Measurements from ENCODE around the gene LHX6. TPM values are rescaled to one million over a fixed set of nuclear protein-coding genes. Genes with fewer than 3 reads are reported as not detected.

LHX6 gene
- total RNA-seq, 1 donor from 2014 or later: 0.32 TPM

DNA sequence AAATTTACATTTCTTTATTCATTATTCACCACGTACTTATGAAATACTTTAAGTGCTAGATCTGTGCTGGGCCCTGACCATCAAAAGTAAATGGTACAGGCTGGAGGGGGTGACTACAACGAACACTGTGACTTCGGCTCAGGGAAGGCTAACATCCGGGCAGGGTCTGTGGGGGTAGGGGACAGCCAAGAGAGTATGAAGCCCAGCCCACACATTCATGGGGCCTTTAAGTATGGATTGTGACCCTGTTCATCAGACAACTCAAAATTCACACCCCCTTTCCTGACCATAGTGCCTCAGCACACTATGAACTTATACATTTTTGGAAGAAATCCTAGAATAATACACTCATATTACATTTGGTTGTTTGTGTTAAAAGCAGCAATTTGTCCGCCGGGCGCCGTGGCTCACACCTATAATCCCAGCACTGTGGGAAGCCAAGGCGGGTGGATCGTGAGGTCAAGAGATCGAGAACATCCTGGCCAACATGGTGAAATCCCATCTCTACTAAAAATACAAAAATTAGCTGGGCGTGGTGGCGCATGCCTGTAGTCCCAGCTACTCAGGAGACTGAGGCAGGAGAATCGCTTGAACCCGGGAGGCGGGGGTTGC lies 35.7 kb downstream of the LHX6 start:
- no peak for DNase-seq (ENCODE audit: low read depth)

DNA sequence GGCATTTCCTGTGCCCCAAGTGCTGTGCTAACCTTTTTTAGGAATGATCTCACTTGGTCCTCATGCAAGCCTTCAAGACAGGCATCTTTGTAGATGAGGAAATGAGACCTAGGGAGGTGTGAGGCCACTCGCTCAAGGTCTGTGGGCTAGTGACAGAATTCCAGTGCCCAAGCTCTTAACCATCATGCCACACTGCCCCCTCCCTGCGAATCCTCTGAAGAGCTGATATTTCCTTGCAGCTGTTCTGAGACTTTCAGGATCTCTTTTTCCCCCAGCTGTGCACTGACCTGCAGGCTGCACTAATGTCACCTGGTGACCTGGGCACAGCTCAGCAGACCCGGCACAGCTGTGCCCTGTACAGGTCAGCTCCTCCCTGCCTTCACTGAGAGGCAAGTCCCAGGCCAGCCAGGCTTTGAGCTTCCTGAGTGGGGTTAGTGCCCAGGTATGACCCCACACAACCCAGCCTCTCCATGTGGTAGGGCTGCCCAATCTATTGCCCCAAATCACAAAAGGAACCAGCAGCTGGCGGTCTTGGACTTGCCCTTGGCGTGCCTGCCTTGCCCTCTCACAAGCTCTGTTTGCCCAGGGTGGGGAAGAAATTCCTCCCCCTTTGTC lies 36.4 kb downstream of the LHX6 start:
- no peak for DNase-seq (ENCODE audit: low read depth)

DNA sequence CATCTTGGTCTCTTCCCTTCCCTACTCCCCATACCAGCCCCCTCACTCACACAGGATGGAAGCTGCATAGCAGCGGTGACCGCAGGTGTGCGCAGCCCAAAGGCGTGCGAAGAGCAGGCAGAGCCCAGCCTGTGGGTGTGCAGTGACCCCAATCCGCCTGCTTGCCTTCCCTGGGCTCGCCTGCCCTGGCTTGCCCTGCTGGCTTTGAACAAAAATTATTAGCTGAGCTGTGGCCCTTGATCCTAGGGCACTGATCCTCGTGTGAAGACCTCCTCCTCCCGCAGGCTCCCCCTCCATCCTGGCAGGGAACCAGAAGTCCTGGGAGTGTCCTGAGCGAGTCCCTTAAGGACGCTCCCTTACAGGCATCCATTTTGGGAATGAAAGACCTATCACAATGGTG lies 37.2 kb downstream of the LHX6 start:
- DNase-seq (ENCODE audit: low read depth): no peak

DNA sequence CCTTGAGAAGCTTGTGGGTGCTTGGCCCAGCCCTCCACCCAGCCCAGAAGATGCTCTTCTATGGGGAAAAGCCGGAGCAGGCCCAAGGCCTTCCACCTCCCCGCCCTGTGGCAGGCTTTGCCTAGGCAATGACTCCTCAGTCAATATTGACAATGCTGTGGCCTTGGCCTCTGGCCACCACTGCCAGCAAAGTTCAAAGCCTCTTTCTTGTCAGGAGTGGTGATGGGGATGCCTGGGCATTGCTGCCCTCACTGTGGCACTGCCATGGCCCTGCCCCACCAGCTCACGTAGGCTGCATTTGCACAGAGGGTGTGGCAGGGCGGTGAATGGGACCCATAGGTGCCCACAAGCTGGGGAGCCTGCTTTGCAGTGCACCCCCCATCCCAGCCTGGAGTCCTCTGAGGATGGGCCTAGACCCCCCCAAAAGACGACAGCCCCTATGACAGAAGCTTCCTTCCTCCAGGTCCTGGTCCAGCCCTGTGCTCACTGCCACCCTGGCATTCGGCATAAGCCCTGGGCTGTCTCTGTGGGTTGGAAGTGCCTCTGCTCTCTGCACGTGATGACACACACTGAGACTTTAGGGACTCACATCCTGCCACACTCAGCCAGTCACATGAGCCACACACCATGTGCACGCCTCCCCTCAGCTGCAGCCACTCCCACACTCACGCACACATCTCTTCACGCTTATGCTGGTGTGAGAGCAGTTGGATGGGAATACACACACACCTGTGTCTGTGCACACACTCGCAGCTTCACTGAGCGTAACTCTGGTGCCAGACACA lies 38.0 kb downstream of the LHX6 start:
- no peak for DNase-seq (ENCODE audit: low read depth)

DNA sequence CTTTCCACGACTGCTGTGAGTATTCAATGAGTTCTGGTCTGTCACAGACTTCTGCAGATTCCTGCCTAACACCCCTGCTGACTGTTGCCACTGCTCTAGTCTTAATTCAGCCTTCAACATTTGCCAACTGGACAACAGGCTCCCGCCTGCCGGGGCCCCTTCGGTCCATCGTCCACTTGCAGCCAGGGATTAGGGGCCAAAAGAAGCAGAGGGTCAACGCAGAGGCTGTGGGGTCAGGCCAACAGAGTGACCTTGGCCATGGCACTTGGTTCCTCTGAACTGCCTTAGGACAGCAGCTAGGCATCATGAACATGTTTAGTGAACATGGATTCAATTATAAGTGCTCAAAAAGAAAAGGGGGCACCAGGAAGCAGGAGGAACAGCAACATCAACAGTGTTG lies 40.4 kb downstream of the LHX6 start:
- no peak for DNase-seq (ENCODE audit: low read depth)

DNA sequence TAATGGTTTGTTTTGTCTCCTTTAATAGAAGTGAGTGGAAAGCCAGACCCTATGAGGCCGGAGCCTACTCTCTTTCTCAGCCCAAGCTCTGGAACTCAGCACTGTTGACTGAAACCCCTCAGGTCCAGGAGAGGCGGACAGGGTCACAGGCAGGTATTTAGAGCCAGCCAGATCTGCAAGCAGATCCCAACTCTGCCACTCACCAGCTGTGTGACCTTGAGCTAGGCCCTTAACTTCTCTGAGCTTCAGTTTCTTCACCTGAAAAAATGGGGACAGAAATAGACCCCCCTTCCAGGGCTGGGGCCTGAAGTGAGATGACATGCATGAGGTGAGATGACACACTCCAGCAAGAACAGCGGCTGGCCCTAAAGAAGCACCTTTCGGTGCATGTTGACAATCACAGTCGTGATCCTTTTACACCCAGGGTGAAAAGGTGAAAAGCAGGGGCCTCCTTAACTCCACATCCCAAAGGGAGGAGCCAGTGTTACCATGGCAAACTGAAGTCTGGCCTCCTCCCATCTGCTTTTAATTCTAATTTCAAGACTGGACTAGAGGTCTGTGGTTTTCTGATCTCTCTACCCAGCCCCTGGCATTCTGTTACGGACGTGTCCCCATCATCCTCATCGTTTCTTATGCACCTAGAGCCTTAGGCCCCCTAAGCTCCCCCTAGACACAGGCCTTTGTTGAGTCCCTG lies 41.8 kb downstream of the LHX6 start:
- DNase-seq (ENCODE audit: low read depth): no peak

DNA sequence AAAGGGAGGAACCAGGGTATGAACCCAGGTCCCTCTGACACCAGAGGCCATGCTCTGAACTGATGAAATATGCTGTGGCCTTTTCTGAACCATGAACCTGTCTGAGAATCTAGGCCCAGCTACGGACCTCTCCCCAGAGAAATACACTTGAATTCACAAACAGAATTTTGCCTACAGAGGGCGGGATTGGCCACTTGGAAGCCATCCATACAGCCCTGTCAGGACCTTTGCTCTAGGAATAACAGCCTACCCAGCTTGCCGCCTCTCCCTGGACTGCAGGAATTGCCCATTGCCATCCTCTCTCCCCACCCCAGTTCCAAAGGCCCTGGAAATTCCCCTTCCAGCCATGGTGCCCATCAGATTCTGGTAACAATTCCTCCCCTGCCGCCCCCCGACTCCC lies 42.5 kb downstream of the LHX6 start:
- DNase-seq (ENCODE audit: low read depth): no peak

DNA sequence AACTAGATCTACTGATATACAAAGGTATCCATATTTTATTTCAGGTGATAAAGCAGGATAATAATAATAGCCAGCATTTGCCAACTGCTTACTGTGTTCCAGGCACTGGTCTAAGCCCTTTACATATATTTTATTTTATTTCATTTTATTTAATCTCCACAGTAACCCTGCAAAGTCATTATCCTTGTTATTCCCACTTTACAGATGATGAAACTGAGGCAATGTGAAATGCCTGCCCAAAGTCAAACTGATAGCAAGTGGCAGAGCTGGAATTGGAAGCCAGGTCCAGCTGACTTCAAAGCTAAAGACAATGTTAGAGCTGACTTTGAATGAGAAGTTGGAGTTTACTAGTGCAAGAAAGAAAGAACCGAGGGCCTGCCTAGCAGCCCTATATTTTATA lies 44.2 kb downstream of the LHX6 start:
- no peak for DNase-seq (ENCODE audit: low read depth)

DNA sequence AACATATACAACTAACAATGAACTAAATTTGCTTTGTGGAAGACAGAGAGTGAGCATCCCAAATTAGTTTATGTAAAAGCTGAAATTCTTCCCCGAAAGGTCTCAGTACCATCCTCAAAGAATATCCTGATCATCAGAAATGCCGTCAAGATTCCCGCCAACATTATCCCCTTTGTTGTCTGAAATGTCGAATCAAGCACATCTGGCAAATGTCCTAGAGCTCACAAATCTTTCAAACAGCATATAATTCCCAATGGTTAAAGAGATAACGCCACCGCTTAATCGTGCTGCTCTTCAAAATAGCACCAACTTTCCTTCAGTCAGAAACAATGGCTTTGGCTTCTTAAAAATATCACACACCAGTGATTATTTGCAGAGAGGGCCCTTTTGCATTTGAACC lies 45.3 kb downstream of the LHX6 start:
- DNase-seq (ENCODE audit: low read depth): no peak

DNA sequence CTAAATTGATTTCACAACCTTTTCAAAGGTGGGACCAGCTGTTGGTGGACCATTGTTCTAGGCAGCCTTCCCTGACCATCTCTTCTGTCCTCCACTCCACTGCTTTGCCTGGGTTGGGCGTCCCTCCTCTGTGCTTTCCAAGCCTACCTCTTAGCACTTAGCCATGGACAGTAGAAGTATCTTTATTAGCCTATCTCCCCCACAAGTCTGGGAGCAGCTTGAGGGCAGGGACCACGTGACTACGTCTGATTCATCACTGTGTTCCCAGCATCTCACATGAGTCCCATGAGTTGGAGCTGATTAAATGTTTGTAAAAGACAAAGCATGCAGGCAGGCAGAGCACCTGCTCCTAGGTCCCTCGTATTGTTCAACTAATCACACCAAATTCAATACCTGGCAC lies 48.1 kb downstream of the LHX6 start:
- peak; percentile 72 for DNase-seq (ENCODE audit: low read depth)

DNA sequence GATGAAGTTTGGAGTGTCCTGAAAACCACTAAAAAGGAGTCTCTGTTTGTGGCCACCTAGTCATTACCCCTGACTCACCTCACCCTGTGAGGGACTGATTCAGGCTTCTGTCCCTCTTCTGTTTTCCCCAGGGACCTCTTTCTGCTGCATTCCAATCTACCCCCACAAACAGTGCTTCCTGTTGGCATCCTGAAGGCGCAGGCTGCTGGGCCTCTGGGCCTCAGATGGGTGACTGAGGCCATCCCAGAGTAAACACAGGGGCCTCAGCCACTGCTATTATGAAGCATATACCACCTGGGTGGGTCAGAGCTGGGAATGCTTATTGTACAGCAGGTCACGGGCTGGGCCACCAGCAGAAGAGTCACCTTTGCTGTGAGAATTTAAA lies 49.1 kb downstream of the LHX6 start:
- DNase-seq (ENCODE audit: low read depth): no peak

DNA sequence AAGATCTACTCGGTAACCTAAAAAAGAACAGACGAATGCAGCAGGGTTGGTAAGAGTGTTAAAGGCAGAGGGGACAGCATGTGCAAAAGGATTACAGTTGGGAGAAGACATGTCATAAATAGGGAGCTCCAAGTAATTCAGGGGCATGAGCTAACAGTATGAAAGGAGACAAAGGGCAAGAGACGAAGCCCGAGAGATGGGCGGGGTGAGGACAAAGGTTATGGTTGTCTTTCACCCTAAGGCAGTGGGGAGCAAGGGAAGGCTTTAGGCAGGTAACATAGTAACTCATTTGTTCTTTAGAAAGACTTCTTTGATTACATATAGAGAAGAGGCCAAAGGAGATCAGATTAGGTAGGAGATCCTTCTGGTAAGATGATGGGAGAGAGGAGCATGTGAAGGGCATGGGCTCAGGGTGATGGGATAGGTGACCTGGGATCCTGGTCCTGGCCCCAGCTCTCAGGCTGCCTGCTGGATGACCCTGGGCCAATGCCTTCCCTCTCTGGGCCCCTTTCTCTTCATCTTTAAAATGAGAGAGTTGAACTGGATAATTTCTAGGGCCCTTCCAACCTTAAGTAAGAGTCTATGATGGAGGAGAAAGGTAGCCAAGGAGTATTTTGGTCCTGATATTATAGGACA lies 49.6 kb downstream of the LHX6 start:
- DNase-seq (ENCODE audit: low read depth): no peak

DNA sequence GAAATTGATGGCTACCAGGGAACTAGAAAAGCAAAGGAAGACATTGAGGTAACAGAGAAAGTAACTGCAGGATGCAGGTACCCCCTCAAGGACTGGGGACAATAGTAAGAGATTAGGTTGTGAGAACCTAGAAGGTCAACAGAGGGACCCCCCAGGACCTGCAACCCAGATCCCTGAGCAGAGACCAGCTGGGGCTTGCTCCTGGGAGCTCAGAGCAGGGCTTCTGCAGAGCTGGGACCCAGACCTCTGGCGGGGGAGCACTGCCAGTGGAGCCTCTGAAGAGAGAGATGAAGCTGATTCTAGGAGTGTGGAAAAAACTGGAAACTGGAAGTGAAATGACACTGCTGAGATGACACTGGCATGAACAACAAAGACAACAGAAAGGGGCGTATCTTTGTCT lies 51.8 kb downstream of the LHX6 start:
- no peak for DNase-seq (ENCODE audit: low read depth)

DNA sequence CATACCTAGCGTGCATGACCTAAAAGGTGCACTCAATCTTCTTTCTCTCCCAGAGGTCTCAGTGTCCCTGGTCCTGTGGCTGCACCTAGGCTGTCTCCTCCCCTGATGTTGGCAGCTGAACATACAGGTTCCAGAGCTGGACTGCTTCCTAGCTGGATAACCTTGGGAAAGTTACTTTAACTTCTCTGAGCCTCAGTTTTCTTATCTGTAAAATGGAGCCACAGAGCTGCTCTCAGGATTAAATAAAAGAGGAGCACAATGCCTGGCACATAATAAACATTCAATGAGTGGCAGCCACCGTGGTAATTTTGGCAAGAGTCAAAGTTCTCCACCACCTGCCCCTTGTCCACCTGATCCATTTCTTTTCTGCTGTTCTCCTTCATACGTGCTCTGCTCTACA lies 55.1 kb downstream of the LHX6 start:
- DNase-seq (ENCODE audit: low read depth): no peak

DNA sequence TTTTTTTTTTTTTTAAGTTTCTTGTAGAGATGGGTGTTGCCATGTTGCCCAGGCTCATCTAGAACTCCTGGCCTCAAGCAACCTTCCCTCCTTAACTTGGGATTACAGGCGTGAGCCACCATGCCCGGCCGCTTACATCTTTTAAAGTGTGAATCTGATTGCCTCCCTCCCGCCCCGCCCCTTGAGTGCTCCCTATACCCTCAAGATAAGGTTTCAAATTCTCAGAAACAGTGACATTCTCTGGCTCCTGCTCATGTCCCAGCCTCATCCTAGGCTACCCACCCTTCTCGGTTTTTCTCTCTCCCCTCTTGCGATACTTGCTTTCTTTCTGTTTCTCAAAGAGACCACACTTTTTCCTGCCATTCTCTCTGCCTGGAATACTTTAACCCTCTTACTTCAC lies 56.6 kb downstream of the LHX6 start:
- no peak for DNase-seq (ENCODE audit: low read depth)

DNA sequence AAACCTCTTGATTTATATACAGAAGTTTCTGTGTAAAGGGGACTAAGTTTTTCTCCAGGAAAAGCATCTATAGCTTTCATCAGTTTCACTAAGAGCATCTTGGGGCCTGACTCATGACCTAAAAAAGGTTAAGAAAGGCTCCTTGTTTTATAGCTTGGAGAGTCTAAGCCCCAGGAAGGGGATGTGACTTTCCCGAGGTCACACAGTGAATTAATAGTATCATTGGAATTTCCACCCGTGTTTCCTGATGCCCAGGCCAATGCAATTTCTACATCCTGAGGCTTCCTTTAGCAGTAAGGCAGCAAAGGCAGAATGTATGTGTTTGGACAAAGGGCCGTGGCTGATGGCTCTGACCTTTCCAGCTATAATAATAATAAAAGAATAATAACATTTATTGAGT lies 60.4 kb downstream of the LHX6 start:
- DNase-seq (ENCODE audit: low read depth): no peak

DNA sequence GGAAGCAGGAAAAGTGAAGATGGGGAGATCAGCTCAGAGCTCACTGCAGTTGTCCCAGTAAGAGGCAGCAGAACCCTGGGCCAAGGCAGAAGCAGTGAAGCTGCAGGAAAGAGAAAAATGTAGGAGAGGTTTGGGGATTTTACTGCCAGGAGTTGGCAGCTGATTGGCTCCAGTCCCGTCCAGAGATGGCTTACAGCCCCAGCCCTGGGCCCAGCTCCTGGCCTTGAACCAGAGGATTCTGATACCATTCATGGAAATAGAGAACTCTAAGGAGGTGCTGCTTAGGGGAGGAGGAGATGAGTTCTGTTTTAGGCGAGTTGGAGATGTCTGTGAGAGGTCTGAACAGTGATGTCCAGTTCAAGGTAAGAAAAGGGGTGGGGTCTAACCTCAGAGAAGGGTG lies 64.5 kb downstream of the LHX6 start:
- no peak for DNase-seq (ENCODE audit: low read depth)

DNA sequence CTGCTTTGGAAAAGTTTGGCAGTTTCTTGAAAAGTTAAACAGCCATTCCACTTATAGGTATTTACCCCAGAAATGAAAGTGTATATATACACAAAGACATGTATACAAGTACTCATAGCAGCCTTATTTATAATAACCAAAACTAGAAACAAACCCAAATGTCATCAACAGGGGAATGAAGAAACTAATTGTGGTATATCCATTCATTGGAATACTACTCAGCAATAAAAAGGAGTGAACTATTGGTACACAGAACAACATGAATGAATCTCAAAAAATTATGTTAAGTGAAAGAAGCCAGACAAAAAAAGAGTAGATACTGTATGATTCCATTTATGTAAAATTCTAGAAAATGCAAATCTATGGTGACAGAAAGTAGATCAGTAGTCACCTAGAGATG lies 66.3 kb downstream of the LHX6 start:
- DNase-seq (ENCODE audit: low read depth): no peak

DNA sequence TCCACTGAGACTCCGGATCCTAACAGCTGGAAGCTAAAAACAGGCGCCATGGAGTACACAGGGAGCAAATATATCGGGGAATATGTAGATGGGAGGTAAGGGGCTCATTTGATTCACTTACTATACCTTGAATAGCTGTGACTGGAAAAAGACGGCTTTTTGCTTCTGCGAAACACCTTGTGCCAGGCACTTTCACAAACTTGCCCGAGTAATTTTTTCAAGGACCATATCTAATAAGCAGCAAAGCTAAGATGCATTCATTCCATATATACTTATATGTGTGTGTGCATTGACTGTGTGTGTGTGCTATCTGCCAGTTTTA lies 68.9 kb downstream of the LHX6 start:
- no peak for DNase-seq (ENCODE audit: low read depth)

DNA sequence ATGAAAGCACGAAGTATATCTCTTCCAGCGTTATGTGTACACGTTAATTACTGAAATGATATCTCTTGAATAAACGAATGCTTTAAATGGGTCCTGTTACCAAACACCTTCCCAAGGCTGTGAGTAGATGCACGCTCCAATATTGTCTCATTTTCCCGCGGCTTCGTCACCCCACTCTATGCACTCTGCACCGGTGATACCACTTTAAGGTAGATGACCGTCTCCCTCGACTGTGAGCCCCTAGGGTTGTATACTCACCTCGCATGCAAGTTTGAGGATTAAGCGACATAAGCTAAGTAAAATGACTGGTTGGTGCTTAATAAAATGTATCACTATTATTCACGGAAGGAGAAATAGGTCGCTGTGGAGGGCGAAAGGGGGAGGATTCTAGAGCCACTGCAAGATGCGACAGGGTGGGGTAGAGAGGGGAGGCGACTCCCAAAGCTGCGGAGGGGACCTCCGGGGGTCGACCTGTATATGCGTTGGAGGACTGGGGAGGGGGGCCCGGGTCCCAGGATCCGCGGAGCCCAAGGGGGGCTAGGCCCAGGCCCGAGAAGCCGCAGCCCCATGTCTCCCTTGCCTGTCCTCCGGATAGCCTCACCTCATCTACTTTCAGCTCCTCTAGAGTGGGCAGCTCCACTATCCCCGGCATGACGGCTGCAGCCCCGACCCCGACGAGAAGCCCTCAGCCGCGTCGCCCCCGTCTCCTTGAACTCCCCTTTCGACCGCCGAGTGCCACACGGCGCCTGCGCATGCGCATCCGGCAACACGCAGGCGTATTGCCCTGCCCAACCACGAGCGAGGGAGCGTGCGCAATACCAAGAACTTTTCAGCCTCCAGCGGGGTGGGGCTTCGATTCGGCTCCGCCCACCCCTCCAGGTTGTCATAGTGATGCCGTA lies 69.5 kb downstream of the LHX6 start, which contains the start of the genes MORN5 and NDUFA8:
MORN5 (plus strand) TSS at position 883 of the 899 bp plus-strand sequence. CDS start 65 bp downstream, outside the sequence.
NDUFA8 (minus strand) TSS at position 754 of the 899 bp plus-strand sequence; CDS start at position 652, 102 bp downstream.
- DNase-seq (ENCODE audit: low read depth): peak; percentile 97

DNA sequence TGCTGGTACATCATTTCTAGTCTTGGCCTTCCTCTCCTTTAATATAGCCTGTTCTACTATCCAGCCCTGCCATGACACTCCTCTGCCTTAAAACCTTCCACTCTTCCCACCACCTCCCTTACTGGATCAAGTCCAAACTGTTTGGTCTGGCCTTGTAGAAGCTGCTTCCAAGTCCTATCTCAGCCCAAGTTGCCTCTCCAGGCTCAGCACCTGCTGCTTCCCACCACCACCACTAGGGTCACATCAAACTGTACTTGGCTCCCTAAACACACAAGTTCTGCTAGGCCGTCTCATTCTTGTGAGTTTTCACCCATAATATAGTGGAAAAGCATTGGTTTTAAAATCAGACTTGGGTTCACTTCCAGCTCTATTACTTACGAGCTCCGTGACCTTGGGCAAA lies 70.6 kb downstream of the LHX6 start:
- DNase-seq (ENCODE audit: low read depth): peak; percentile 56

Data from myocyte (in vitro differentiated cells).